Central memory CD8-positive, alpha-beta T cell (primary cell): ENCODE results near the gene LSAMP.
"Not testable (repeated sequence)": the region's sequence is repeated elsewhere in the genome, so short reads cannot be mapped to it uniquely, and the experiment has no call there.

Experiments used
- ATAC-seq: fragments of 150-1000 bp; cut with Tn5 transposase; replicated peaks from 2 replicates; pipeline ENCODE4 v1.10.0; 2022; ENCODE audit warnings: mild to moderate bottlenecking, moderate FRiP score, moderate number of reproducible peaks; ENCODE audit not compliant: poor library complexity, severe bottlenecking; ENCODE audit errors: extremely low read depth
- DNase-seq, 2 donors: peaks; one replicate each; pipeline ENCODE4 v3.0.0; 2021; ENCODE audit warnings: low spot score in 2 of 2
- H3K27ac Mint-ChIP-seq: one replicate; pipeline ENCODE4 v1.8.0; 2022; ENCODE audit warnings: low read depth, mild to moderate bottlenecking, moderate library complexity, mixed read lengths
- H3K27me3 Mint-ChIP-seq: one replicate; pipeline ENCODE4 v1.8.0; 2022; ENCODE audit warnings: mixed read lengths
- H3K36me3 Mint-ChIP-seq: one replicate; pipeline ENCODE4 v1.8.0; 2022; ENCODE audit warnings: mild to moderate bottlenecking, moderate library complexity, mixed read lengths; ENCODE audit not compliant: insufficient read depth
- H3K4me1 Mint-ChIP-seq: one replicate; pipeline ENCODE4 v1.8.0; 2022; ENCODE audit warnings: mixed read lengths
- H3K4me3 Mint-ChIP-seq: one replicate; pipeline ENCODE4 v1.8.0; 2022; ENCODE audit warnings: mild to moderate bottlenecking, moderate library complexity, mixed read lengths
- H3K9me3 Mint-ChIP-seq: one replicate; pipeline ENCODE4 v1.8.0; 2022; ENCODE audit warnings: mixed read lengths

The LSAMP gene

DNA sequence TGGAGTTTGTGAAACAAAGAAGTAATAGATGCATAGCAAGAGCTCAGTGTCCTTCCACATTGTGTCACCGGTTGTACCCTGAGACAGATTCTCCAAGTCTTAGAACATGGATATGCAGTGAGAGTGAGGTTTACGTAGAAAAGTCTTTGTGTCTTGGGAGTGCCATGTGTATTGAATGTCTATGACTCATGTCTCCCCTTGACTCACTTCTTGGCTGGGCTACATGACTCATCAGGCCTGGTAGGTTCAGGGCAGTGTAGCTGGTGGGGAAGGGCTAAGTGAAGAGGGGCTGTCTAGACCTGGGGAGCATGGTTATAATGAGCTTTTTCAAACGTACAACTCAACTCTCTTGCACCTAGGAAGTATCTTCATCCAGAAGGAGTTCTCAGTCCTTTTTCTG lies 654.5 kb downstream of the LSAMP start:
- H3K27ac Mint-ChIP-seq: no peak overlapping the region
- no peak overlapping the region for H3K4me3 Mint-ChIP-seq
- DNase-seq: no peak
- no peaks in the 10 kb centered on the region for H3K9me3 Mint-ChIP-seq
- H3K27me3 Mint-ChIP-seq: no peaks in the 10 kb centered on the region
- peak; percentile 23 for ATAC-seq
- no peaks in the 10 kb centered on the region for H3K36me3 Mint-ChIP-seq
- H3K4me1 Mint-ChIP-seq: peaks cover 14% of the 10 kb centered on the region

DNA sequence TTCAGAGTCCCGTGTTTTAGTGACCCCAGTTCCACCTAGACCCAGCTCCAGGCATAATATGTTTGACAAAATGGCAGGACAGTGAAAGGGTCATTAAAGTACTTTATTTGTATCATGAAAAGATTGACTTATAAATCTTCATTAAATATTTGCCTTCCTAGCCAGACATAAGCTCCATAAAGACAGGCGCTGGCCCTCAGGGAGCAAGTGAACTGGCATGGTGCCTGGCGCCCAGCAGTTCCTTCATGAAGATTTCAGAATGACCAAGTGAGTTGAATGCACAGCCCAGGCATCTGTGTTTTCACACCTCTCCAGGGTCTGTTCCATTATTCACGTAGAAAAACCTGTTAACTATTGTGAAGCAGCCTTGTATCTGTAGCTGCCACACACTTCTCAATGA lies 655.8 kb downstream of the LSAMP start:
- Mint-ChIP-seq H3K4me3 (no peak overlapping the region), H3K4me1 (peaks cover 22% of the 10 kb centered on the region), H3K9me3 (no peaks in the 10 kb centered on the region), H3K36me3 (peaks cover 2% of the 10 kb centered on the region), H3K27me3 (no peaks in the 10 kb centered on the region), H3K27ac (no peak overlapping the region)
- no peak for ATAC-seq
- DNase-seq: no peak

DNA sequence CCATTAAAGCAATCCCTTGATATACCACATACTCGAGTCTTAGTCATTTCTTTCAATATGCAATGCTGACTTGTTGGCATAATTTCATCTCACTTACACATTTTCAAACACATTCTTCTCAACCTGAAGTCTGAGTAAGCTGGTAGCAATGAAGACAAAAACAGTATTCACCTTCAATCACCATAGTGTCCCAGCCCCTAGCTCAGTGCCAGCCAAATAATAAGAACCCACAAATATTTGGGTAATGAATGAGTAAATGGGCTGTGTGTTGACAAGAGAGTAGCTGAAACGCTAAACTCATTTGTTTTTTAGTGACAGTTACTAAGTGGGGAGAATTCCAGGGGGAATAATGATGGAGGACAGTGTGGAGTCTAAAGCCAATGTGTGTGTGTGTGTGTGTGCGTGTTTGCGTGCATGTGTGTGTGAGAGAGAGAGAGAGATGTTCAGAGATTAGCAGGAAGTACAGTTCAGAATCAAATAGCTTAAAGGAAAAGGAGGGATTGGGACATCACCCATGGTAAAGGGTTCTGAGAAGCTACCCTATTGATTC lies 656.3 kb downstream of the LSAMP start:
- H3K4me3 Mint-ChIP-seq: no peak overlapping the region
- DNase-seq (no peak), ATAC-seq (no peak)
- no peak overlapping the region for H3K27ac Mint-ChIP-seq
- H3K27me3 Mint-ChIP-seq: no peaks in the 10 kb centered on the region
- no peaks in the 10 kb centered on the region for H3K9me3 Mint-ChIP-seq
- peaks cover 25% of the 10 kb centered on the region for H3K4me1 Mint-ChIP-seq
- peaks cover 5% of the 10 kb centered on the region for H3K36me3 Mint-ChIP-seq

DNA sequence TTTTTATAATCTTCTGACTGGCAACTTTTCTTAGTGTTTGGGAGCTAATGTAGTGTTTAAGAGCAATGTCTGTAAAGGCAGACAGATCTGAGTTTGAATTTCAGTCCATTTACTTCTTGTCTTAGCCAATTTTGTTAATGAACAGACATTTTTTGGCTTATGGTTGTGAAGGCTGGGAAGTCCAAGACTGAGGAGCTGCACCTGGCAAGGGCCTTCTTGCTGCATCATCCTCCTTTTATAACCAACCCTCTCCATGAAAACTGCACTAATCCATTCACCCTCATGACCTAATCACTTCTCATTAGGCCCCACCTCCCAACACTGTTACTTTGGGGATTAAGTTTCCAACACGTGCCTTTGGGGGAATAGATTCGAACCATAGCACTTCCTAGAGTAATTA lies 657.5 kb downstream of the LSAMP start:
- Mint-ChIP-seq H3K4me3 (no peak overlapping the region), H3K9me3 (no peaks in the 10 kb centered on the region), H3K27ac (no peak overlapping the region), H3K36me3 (peaks cover 8% of the 10 kb centered on the region), H3K27me3 (no peaks in the 10 kb centered on the region), H3K4me1 (peaks cover 26% of the 10 kb centered on the region)
- ATAC-seq: no peak
- DNase-seq: no peak

DNA sequence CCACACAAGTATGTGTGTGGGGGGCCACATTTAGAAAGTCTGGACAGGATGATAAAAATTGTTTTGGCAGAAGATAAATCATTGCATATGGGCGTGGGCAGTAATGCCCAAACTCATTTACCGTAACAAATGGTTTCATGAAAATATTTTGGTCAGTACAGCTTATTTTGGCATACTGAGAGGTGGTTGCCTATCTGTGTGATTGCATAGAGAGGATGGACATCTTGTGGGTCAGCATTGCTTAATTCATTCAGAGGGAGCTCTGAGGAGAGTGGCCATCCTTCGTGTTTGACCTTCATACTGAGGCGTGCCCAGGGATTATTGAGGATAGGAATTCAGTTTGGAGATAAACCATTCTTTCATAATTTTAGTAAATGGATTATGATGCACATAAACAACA lies 659.5 kb downstream of the LSAMP start:
- Mint-ChIP-seq H3K27me3 (no peaks in the 10 kb centered on the region), H3K27ac (no peak overlapping the region), H3K36me3 (peaks cover 8% of the 10 kb centered on the region), H3K4me3 (no peak overlapping the region), H3K9me3 (no peaks in the 10 kb centered on the region), H3K4me1 (peaks cover 16% of the 10 kb centered on the region)
- DNase-seq (no peak), ATAC-seq (no peak)

DNA sequence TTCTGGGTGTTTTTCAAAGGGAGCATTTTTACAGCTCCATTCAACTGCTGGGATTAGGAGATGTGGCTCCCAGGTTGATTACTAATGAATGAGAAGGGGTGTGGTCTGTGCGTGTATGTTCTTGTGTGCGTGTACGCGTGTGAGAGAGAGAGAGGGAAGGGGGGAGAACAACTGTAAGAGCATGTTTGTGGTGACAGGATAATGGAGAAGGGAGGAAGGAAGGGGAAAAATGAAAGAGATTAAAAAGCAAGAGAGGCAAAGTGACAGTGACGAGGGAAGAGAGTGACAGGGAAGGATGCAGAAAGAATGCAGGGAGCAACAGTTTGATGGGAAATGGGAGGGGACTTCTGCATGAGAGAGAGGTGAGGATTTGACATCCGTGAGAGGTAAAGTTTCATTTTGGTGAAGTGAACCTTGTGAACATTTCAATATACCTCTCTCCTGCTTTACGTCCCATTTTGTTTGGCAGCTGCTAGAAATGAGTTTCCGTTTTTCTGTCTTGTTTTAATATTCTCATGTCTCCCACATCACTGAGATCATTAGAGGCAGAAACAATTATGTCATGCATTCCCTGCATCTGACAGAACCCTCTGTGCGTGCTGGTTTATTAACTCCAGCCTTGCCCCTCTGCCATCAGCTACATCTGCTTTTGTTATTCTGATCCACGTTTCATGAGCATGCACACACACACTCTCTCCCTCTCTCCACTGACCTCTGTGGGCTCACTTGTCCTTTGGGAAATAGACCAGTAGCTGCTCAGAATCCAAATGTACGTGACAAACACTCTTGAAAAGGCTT lies 660.3 kb downstream of the LSAMP start:
- no peak for DNase-seq
- peak overlapping the region; percentile 76 for H3K4me3 Mint-ChIP-seq
- H3K4me1 Mint-ChIP-seq: peaks cover 16% of the 10 kb centered on the region
- H3K27me3 Mint-ChIP-seq: no peaks in the 10 kb centered on the region
- H3K36me3 Mint-ChIP-seq: peaks cover 8% of the 10 kb centered on the region
- no peaks in the 10 kb centered on the region for H3K9me3 Mint-ChIP-seq
- peak overlapping the region; percentile 94 for H3K27ac Mint-ChIP-seq
- no peak for ATAC-seq

DNA sequence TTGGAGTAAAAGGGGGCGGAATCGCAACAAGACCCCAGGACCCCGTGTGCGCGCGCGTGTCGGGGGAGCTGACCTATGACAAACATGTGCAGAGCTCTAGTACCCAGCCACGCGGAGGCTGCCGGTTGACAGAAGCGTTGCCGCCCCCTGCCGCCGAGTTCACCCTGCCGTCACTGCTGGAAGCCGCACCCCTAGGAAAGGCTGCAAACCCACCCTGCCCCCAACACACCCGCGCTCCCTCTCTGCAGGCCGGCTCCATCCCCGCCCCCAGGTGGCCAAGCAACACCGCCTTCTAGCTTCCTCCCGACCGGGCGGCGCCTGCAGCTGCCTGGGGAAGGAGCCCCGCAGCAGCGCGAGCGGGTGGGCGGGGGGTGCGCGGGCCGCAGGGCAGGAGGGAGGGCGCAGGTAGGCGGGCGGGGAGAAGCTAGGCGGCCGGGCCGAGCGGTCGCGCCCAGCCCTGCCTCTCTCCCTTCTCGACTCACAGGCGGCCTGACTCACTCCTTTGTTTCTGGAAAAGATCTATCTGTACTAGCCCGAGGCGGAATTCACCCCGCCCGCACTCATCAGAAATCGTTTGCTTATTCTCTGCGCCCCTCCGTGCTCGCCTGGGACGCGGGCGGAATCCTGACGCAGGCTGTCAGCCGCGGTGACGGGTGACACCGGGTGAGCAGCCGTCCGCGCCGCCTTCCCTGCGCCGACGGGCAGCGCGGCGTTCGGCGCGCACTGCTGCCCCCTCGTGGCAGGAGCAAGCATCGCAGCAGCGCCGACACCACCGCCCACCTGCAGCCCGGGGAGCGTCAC lies 661.1 kb downstream of the LSAMP start:
- H3K4me3 Mint-ChIP-seq: peak overlapping the region; percentile 76
- ATAC-seq: peak; percentile 88
- H3K36me3 Mint-ChIP-seq: peaks cover 8% of the 10 kb centered on the region
- DNase-seq: peak; percentile 88 to 90
- H3K4me1 Mint-ChIP-seq: peaks cover 16% of the 10 kb centered on the region
- peak overlapping the region; percentile 94 for H3K27ac Mint-ChIP-seq
- no peaks in the 10 kb centered on the region for H3K9me3 Mint-ChIP-seq
- no peaks in the 10 kb centered on the region for H3K27me3 Mint-ChIP-seq

DNA sequence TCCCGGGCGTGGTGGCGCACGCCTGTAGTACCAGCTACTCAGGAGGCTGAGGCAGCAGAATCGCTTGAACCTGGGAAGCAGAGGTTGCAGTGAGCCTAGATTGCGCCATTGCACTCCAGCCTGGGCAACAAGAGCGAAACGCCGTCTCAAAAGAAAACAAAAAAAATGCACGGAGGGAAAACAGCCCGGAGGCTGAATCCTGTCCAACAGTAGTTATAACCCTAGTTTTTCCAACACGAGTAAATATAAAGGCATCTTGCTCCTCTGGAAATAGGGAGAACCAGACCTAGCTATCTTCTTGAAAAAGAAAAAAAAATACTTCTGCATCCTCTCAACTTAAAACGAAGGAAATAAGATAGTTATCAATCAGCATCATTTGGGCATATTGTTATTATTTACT lies 661.9 kb downstream of the LSAMP start:
- H3K27me3 Mint-ChIP-seq, H3K9me3 Mint-ChIP-seq, ATAC-seq, DNase-seq, H3K36me3 Mint-ChIP-seq: not testable (repeated sequence)
- peak overlapping the region; percentile 94 for H3K27ac Mint-ChIP-seq
- peaks cover 16% of the 10 kb centered on the region for H3K4me1 Mint-ChIP-seq
- H3K4me3 Mint-ChIP-seq: peak overlapping the region; percentile 76

DNA sequence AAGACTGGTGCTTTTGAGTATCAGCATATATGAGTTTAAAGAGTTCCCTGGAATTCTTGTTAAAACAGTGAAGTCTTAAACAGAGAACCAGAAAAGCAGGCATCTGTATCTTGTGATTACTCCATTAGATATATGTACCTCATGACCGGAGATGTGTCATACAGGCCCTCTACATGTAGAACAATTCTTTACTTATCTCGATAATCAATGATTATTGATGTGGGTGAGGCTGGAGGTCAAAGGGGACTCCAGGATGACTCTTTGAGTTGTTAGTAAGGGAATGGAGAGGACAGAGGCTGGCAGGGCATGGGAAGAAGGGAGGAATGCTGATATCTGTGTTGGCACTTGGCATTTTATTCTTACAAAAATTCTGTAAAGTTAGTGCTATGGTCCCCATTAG lies 666.3 kb downstream of the LSAMP start:
- Mint-ChIP-seq H3K27ac (no peak overlapping the region), H3K4me1 (peaks cover 5% of the 10 kb centered on the region), H3K4me3 (no peak overlapping the region), H3K27me3 (no peaks in the 10 kb centered on the region), H3K9me3 (no peaks in the 10 kb centered on the region), H3K36me3 (peaks cover 3% of the 10 kb centered on the region)
- ATAC-seq: no peak
- DNase-seq: no peak

DNA sequence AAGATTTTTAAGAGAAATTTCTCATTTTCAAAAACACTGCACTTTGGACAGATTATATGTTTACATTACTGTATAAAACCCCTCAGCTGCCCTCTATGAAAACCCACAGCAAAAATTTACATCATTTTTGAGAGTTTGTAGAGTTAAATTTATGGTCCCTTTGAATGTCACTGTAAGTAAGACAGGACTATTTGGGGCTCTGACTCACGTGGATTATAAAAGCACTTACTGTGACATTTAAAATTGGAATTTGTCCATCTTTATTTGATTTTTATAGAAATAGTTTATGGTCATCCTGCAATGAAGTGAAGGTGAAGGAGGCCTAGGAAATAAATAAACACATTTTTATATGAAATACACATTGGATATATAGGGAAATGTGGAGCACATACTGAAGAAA lies 672.3 kb downstream of the LSAMP start:
- peaks cover 8% of the 10 kb centered on the region for H3K27me3 Mint-ChIP-seq
- H3K9me3 Mint-ChIP-seq: no peaks in the 10 kb centered on the region
- DNase-seq (no peak), ATAC-seq (no peak)
- no peaks in the 10 kb centered on the region for H3K36me3 Mint-ChIP-seq
- no peak overlapping the region for H3K27ac Mint-ChIP-seq
- no peak overlapping the region for H3K4me3 Mint-ChIP-seq
- no peaks in the 10 kb centered on the region for H3K4me1 Mint-ChIP-seq

DNA sequence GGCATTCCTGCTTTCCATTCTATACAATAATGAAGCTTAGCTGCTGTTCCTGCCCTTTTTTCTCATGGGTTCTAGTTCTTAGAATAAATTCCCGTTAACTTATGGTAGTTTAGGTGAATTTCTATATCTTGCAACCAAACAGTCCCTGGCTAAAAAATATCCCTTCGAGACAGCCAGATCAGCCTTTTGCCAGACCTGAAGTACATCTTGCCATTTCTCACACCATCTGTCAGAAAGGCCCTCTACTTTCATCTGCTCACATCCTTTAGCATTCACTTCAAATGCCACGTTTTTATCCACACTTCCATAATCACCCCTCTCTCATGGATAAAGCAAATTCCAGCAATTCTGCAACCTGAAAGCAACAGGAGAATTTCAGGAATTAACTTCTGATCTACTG lies 676.6 kb downstream of the LSAMP start:
- DNase-seq (no peak), ATAC-seq (no peak)
- no peaks in the 10 kb centered on the region for H3K9me3 Mint-ChIP-seq
- H3K27me3 Mint-ChIP-seq: peaks cover 8% of the 10 kb centered on the region
- no peak overlapping the region for H3K27ac Mint-ChIP-seq
- H3K36me3 Mint-ChIP-seq: no peaks in the 10 kb centered on the region
- no peaks in the 10 kb centered on the region for H3K4me1 Mint-ChIP-seq
- no peak overlapping the region for H3K4me3 Mint-ChIP-seq

DNA sequence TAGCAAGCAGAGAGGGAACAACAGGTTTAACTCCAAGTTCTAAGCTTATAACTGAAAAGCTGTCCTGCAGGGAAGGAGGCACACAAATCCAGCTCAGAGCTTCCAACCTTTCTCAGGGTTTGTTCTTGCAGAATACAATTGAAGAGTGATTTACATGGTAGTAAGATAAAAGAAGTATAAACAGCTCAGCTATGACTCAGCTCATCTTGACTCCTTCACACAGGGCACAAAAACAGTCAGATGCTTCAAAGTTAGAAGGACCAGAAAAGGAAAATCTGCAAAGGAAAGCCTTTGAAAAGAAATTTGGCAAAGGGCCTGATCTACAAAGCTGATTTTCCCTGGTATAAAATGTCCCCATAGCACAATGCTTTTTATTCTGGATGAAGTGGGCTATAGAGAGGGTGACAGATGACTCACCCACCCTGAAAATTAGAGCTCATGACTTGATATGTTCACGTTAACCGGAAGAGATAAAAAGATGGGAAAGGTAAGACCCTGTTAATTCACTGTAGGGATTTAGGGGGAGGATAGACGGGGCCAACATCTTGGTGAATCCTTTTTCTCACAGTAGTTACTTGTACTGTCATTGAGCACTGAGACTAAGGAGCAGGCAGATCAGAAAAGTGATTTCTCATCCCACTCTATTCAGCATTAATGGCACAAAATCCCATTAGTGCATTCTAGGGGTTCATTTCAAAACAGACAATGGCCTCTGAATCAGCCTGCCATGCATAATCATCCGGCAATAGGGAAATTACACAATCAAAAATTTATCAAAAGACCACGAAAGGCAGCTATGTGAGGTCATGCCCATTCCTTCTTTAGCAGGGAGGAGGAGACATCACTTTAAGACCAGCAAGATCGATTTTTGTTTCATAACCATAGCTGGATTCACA lies 678.5 kb downstream of the LSAMP start:
- Mint-ChIP-seq H3K4me1 (no peaks in the 10 kb centered on the region), H3K36me3 (no peaks in the 10 kb centered on the region), H3K9me3 (no peaks in the 10 kb centered on the region), H3K27ac (no peak overlapping the region), H3K4me3 (no peak overlapping the region), H3K27me3 (peaks cover 8% of the 10 kb centered on the region)
- no peak for ATAC-seq
- DNase-seq: no peak
